GM12872 (cell line): ENCODE measurements around the gene FGF12.

Source experiments
- TF ChIP-seq, protein P1 (sequence below): IDR thresholded peaks from 3 replicates; pipeline ENCODE4 v1.5.1; 2011; ENCODE audit warnings: low read depth, mild to moderate bottlenecking, low read length, moderate library complexity; ENCODE audit not compliant: insufficient read depth

Gene FGF12

DNA sequence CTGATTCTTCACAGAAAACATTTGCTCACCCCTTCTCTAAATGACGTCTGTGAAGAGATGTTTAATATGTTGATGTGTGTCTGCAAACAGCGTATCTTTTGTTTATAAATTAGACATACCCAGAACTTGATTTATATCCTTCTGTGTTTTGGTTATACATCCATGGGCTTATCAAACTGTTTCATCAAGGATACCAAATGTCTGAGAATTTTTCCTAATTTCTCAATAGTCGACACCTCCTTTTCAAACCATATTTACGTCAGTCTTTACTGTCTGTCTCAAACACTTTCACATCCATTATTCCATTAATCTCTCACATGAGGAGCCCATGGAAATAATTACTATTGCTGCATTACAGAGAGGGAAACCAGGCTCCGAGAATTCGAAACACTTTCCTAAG lies 85.4 kb downstream of the FGF12 start:
- TF ChIP-seq, protein P1, sequence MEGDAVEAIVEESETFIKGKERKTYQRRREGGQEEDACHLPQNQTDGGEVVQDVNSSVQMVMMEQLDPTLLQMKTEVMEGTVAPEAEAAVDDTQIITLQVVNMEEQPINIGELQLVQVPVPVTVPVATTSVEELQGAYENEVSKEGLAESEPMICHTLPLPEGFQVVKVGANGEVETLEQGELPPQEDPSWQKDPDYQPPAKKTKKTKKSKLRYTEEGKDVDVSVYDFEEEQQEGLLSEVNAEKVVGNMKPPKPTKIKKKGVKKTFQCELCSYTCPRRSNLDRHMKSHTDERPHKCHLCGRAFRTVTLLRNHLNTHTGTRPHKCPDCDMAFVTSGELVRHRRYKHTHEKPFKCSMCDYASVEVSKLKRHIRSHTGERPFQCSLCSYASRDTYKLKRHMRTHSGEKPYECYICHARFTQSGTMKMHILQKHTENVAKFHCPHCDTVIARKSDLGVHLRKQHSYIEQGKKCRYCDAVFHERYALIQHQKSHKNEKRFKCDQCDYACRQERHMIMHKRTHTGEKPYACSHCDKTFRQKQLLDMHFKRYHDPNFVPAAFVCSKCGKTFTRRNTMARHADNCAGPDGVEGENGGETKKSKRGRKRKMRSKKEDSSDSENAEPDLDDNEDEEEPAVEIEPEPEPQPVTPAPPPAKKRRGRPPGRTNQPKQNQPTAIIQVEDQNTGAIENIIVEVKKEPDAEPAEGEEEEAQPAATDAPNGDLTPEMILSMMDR = no peak

DNA sequence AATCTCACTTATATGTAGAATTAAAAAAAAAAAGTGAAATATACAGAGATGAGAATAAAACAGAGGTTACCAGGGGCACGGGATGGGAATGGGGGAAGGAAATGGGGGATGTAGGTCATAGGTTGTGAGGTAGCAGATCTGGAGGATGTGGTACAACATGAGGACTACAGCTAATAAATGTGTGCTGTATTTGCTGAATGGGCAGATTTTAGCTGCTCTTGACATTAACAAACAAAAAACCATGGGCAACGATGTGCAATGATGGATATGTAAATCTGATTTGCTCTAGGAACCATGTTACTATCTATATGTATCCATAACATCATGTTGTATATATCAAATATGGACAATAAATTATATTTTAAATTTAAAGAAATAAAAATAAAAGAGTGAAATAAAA lies 87.4 kb downstream of the FGF12 start:
- TF ChIP-seq, protein P1 = no peak

DNA sequence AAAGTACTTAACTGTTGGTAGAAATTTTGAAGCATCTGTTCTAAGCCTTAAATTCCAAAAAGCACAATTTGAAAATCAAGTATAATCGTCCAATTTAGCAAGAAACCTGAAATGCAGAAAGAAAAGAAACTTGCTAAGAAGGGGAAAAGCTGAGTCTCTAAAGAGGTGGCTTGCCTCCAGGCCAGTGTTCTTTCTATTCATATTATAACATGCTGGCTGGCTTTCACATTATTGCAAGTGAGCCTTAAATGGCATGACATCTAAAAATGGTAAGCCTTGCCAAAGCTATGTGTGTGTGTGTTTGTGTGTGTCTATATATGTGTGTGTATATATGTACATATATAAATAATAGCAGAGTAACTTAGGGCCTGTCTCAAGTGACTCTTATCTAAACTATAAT lies 89.5 kb downstream of the FGF12 start:
- TF ChIP-seq, protein P1 = no peak

DNA sequence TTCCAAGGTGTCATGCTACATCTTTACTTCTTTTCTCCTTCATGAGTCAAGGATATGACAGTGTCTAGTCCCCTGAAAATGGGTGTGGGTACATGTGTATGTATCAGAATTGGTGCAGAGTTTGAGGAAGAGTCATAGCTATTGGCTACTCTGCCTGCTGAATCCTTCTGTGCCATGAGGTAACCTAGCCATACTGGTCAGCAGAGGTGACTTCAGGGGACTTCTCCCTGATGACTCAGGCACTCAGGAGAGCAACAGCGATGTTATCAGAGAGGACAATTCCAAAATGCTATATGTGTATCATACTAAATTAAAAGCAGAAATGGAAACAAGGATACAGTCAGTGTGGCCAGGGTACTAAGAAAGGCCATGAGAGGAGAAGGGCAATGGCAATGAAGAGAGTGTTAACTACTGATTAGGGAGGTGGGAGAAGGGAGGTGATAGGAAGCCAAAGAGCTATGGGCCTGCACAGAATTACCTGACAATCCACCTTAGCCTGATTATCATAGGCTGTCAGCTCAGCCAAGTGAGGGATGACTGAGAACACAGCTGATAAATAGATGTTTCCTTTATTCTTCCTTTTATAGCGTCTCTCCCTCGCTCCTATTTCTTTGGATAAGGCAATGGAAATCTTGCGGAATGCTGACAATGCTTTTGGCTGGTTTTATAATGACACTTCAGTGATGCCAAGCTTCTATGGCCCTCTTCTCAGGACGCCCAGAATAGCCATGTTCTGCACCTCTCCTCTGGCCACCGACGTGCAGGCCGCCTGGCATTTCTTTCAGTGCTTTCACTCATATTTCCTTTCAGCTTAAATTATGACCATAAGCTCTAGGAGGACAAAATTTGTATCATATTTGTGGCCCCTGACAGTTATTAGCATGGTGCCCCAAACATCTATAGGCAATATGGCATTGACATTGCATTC lies 90.6 kb downstream of the FGF12 start:
- TF ChIP-seq, protein P1 = no peak

DNA sequence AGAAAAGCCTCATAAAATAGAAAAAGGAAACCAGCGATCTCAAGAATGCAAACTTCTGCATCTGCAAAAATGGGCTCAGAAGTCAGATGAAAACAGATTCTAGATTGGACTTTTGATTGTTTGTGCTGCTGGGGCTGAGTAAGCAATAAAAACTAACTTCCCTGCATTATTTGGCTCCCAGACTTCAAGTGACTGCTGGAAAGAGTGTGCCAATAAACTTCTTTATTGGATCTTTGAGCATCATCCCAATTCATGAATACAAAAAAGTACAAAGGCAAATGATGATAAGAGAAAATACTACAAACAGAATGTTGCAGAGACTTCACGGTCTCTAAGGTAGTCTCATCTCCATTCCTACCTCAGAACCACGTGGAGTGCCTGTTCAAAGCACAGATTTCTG lies 97.9 kb downstream of the FGF12 start:
- TF ChIP-seq, protein P1 = no peak

DNA sequence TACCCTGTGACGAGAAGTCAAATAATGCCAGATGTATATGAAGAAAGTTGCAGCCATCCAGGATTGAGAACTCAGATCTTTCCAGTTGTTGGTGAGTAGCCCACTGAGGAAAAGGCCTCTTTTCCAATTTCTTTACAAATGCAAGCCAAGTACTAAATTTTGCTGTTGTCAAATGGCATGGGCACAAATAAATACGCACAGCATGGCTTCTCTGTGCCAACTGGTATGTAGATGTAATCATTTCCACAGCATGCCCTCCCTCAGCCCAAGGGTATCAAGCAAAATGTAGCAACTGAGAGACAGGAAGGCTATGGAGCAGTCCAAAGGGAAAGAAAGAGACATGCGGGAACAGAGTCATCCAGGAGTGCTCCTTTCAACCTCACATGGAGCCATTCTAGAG lies 105.4 kb downstream of the FGF12 start:
- TF ChIP-seq, protein P1 = no peak

DNA sequence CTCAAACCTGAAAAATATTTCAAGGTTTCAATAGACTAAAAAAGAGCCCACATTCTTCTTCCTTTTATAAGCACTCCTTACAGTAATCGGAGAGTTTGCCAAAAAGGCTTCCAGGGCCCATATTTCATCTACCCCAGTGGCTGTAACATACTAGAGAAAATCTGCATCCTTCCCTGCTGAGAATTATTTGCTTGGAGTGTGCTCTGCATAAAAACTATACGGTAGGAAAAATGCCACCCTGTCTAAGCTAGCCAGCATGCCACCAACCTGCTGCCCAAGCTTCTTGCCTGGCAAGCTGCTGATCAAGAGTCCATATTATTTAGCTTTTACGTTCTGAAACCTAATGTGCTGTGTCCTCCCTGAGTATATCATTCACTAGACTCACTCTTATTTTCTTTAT lies 107.1 kb downstream of the FGF12 start:
- TF ChIP-seq, protein P1 = no peak
